Activated T-cell treated with anti-CD3 and anti-CD28 coated beads for 1 hour (primary cell): ENCODE measurements around the gene SMARCAL1.

Experiments
- DNase-seq: peaks from one replicate; pipeline ENCODE4 v3.0.0-alpha.2; 2020; ENCODE audit warnings: low read depth

The SMARCAL1 gene

DNA sequence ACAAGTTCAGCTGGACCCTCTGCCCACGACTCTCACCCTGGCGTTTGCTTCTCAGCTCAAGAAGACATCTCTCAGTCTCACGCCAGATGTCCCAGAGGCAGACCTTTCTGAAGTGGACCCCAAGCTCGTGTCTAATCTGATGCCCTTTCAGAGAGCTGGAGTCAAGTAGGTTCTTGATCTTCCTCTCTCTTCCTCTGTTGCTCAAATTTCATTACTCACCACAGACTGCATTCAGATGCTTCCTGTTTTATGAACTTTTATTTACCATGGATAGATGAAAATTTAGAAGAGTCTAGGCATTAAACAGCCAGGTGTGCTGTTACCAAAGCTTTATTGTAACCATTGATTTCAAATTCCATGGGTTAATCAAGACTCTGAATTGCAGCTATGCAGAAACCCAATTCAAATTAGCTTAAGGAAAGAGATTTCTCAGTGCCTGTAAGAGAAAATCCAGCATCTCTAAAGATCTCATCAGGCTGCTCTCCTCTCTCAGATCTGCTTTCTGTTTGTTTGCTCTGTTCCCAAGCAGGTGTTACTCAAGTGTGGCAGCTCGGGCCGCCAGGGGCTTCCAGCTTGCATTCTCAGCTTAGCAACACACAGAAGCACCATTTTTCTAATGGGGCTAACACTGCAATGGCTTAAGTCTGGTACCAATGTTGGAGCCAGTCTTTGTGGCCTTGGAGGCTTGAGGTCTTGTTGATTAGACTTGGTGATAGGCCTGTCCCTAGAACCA is 16.5 kb downstream of the SMARCAL1 start:
- DNase-seq: no peak

GRCh38 chr2:216429428-216429827 is 17.1 kb downstream of the SMARCAL1 start:
- no peak for DNase-seq

GRCh38 chr2:216430811-216431530 is 18.7 kb downstream of the SMARCAL1 start:
- no peak for DNase-seq

DNA sequence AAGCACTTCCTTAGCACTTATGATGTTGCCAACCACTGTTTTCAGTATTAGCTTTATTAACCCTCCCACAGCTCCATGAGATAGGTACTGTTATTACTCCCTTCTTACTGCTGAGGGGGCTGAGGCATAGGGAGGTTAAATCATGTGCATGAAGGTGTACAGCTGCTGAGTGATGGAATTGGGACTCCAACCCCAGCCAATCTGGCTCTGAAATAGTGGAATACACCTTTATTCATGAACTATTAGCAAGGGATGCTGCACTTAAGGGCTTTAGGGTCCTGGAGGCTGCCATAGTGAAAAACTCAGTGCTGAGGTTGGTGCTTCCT is 19.2 kb downstream of the SMARCAL1 start:
- DNase-seq: no peak

DNA sequence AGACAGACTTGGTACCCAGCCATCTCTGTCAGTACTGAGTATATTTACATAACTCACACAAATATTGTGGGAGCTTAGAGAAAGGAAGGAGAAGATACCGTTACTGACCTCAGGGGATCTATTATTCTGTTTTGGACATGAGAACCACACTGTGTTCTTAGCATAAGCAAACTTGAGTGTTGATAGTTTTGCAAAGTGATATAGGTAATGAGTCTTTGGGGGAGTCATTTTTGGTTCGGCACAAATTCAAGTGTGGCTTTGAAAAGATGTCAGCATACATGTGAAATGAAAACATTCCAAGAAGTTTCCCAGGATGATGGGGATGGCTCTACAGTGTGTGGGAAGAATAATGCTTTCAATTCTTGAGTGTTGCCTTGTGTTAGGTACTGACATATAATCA is 24.1 kb downstream of the SMARCAL1 start:
- no peak for DNase-seq

- DNase-seq: no peak
These were observed 29.2 kb downstream of the SMARCAL1 start for GRCh38 chr2:216441308-216442010.

DNA sequence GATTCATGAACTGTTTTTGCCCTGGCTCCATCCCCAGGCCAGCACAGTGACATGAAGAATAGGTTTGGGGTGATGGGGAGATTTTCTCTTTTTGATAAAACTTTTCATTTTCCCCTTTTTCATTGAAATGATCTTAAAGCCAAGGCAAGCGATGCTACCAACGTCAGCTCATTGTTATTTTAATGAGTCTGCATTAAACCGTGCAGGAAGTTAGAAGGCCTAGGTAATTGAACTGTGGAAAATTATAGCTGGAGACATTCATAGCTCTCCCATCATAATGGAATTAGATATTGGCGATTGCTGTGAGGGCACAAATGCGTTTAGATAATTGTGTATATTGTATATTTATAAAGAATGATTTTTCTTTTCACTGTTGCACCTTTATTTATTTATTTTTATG is 33.2 kb downstream of the SMARCAL1 start:
- DNase-seq: no peak

- DNase-seq: no peak
These were observed 34.1 kb downstream of the SMARCAL1 start for GRCh38 chr2:216446343-216446742.

DNA sequence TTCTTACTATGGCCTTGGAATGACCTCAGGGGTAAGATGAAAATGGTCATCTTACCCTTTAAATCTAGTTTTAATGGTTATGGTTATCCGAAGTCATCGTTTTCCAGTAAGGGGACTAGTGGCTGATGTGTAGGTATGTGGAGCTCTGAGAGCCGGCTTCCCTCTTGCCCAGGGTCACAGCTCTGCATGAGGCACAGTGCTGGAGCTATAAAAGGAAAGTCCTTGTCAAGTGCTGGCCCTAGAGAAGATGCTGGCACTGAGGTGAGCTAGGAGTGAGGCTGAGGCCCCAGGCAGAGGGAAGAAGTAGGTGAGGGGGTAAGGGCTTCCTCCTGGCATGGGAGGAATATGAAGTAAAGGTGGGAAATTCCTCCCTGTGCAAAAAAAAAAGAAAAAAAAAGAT is 35.0 kb downstream of the SMARCAL1 start:
- DNase-seq: no peak

GRCh38 chr2:216448829-216449228 is 36.5 kb downstream of the SMARCAL1 start:
- no peak for DNase-seq

GRCh38 chr2:216450346-216450745 is 38.1 kb downstream of the SMARCAL1 start:
- no peak for DNase-seq

GRCh38 chr2:216450784-216451183 is 38.5 kb downstream of the SMARCAL1 start:
- no peak for DNase-seq

GRCh38 chr2:216453955-216454614 is 41.8 kb downstream of the SMARCAL1 start:
- DNase-seq: no peak

DNA sequence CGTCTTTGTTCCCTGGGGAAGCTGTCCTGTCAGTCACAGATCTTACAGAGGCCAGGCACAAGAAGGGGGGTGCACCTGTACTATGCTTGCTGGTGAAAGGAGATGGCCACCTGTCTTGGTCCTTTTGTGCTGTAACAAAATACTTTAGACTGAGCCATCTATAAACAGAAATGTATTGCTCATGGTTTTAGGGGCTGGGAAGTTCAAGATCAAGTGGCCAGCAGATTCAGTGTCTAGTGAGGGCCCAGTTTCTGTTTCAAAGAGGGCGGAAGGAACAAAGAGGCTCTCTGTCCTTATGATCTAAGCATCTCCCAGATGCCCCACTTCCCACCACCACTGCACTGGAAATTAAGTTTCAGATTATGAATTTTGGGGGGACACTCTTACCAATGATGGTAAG is 50.9 kb downstream of the SMARCAL1 start:
- no peak for DNase-seq

GRCh38 chr2:216464104-216464720 is 51.9 kb downstream of the SMARCAL1 start:
- DNase-seq: no peak

- DNase-seq: no peak
These were observed 53.4 kb downstream of the SMARCAL1 start for GRCh38 chr2:216465579-216466195.

- DNase-seq: no peak
These were observed 55.6 kb downstream of the SMARCAL1 start for GRCh38 chr2:216467845-216468244.

DNA sequence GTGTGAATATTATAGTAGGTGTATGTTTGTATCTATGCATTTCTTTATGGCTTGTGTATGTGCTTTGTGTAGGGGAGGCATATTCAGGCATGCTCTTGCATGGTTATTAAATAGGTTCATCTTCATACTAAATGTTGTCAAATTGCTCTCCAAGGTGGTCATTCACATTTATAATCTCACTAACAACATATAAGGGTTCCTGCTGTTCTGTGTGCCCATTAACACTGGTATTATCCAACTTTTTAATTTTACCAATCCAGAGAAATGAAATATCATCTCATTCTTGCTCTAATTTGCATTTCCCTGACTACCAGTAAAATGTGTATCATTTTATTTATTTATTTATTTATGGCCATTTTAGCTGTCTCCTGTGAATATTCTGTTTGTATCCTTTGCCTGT is 57.4 kb downstream of the SMARCAL1 start:
- no peak for DNase-seq

GRCh38 chr2:216473187-216473586 is 60.9 kb downstream of the SMARCAL1 start:
- DNase-seq: no peak

DNA sequence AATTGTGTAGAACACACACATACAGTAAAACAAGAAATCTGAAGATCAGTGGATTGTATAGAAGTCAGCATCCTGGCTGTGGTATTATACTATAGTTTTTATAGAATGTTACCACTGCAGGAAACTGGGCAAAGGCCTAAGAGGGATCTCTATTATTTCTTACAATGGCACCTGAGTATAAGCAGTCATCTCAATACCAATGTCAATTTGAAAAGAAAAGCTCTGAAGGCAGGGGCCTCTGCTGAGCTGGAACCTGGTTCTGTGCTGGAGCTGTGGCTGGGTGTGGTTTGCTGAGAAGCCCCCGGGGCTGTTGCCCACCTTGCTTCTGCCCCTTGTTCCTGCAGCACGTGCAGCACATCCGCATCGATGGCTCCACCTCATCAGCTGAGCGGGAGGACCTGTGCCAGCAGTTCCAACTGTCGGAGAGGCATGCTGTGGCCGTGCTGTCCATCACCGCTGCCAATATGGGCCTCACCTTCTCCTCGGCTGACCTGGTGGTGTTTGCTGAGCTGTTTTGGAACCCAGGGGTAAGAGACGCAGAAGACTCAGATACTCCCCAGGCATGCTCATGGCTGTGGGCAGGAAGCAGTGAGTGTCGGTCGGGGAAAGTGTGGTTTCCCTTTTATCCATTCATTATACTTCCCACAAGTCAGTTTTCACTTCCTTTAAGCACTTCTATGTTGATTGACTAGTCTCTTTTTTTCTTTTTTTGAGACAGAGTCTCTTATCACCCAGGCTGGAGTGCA is 62.8 kb downstream of the SMARCAL1 start:
- no peak for DNase-seq

GRCh38 chr2:216475767-216476166 is 63.5 kb downstream of the SMARCAL1 start:
- no peak for DNase-seq
